IMR-90 (cell line): ENCODE data around the gene DNAJC5.

Source experiments
- BHLHE40 ChIP-seq: fragments of 150-350 bp; IDR thresholded peaks from 2 replicates; pipeline ENCODE4 v1.6.1; 2016; ENCODE audit warnings: mild to moderate bottlenecking, low read depth, low read length
- CEBPB ChIP-seq: IDR thresholded peaks from 2 replicates; pipeline ENCODE4 v1.6.1; 2012; ENCODE audit warnings: low read depth, low read length, improper control_type of control experiment
- FOS ChIP-seq: fragments of 150-350 bp; IDR thresholded peaks from 2 replicates; pipeline ENCODE4 v1.6.1; 2016; ENCODE audit warnings: low read depth, low read length
- MAFK ChIP-seq: IDR thresholded peaks from 2 replicates; pipeline ENCODE4 v1.6.1; 2012; ENCODE audit warnings: low read depth, low read length, improper control_type of control experiment
- MAZ ChIP-seq: IDR thresholded peaks from 2 replicates; pipeline ENCODE4 v1.6.1; 2012; ENCODE audit warnings: low read depth, mild to moderate bottlenecking, low read length, improper control_type of control experiment, moderate library complexity, borderline replicate concordance
- MXI1 ChIP-seq: IDR thresholded peaks from 2 replicates; pipeline ENCODE4 v1.6.1; 2012; ENCODE audit warnings: low read depth, mild to moderate bottlenecking, low read length, moderate library complexity, borderline replicate concordance
- POLR2A ChIP-seq: IDR thresholded peaks from 2 replicates; pipeline ENCODE4 v1.6.1; 2012; ENCODE audit warnings: mild to moderate bottlenecking, low read depth, low read length
- RAD21 ChIP-seq: IDR thresholded peaks from 2 replicates; pipeline ENCODE4 v1.6.1; 2012; ENCODE audit warnings: low read length, improper control_type of control experiment
- RCOR1 ChIP-seq: IDR thresholded peaks from 2 replicates; pipeline ENCODE4 v1.6.1; 2012; ENCODE audit warnings: mild to moderate bottlenecking, low read length, improper control_type of control experiment; ENCODE audit not compliant: insufficient replicate concordance
- RFX5 ChIP-seq: IDR thresholded peaks from 2 replicates; pipeline ENCODE4 v1.8.0; 2012; ENCODE audit warnings: low read depth, mild to moderate bottlenecking, low read length, moderate library complexity
- TF ChIP-seq, protein P1 (sequence below): conservative IDR thresholded peaks from 2 replicates; pipeline ENCODE4 v1.5.1; 2012; ENCODE audit warnings: mild to moderate bottlenecking, low read depth, low read length, improper control_type of control experiment
- TF ChIP-seq, protein P2 (sequence below): fragments of 150-350 bp; IDR thresholded peaks from 2 replicates; pipeline ENCODE4 v1.6.1; 2016; ENCODE audit warnings: low read depth, mild to moderate bottlenecking, low read length, moderate library complexity, borderline replicate concordance
- TF ChIP-seq, protein P3 (sequence below): fragments of 150-350 bp; IDR thresholded peaks from 2 replicates; pipeline ENCODE4 v1.6.1; 2017; ENCODE audit warnings: mild to moderate bottlenecking, antibody characterized with exemption, low read length, low read depth

DNA sequence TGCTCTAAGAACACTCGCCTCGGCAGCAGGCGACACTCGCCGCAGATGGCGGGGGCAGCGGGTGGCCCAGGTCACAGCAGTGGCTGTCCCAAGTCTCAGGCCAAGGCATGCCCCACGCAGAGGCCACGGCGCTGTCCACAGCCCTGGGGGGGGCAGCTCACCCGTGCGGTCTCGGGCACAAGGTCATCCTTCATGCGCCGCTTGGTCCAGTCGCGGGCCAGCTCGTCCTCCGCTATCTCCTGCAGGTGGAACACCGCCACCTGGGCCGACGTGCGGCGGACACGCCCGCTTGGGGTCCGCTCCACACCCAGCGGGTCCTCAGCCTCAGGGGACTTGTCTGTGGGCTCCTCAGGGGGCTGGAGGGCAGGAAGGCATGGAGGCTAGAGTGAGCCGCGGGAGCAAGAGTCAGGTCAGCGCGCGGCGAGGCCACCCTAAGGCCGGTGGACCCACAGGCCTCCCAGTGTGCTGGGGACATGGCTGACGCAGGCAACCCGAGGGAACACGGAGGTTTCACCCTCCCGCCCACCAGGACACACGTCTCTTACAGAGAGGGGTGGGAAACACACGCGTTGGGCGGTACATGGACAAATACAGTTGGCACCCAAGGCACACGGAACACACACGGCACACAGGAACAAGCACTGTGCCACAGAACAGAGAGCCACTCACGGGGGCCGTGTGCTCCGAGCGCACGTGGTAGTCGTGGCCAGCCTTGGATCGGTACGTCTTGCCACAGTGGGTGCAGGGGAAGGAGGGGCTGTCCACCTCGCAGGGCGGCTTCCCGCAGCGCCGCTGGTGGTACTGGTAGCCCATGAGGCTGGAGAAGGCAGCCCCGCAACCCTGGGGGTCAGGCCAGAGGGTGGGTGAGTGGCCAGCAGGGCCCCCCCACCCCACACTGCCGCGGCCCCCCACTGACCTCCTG lies 67.8 kb downstream of the DNAJC5 start:
- TF ChIP-seq, protein P1, sequence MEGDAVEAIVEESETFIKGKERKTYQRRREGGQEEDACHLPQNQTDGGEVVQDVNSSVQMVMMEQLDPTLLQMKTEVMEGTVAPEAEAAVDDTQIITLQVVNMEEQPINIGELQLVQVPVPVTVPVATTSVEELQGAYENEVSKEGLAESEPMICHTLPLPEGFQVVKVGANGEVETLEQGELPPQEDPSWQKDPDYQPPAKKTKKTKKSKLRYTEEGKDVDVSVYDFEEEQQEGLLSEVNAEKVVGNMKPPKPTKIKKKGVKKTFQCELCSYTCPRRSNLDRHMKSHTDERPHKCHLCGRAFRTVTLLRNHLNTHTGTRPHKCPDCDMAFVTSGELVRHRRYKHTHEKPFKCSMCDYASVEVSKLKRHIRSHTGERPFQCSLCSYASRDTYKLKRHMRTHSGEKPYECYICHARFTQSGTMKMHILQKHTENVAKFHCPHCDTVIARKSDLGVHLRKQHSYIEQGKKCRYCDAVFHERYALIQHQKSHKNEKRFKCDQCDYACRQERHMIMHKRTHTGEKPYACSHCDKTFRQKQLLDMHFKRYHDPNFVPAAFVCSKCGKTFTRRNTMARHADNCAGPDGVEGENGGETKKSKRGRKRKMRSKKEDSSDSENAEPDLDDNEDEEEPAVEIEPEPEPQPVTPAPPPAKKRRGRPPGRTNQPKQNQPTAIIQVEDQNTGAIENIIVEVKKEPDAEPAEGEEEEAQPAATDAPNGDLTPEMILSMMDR, result no peak
- no peak for TF ChIP-seq BHLHE40
- no peak for TF ChIP-seq MXI1
- TF ChIP-seq, protein P2, sequence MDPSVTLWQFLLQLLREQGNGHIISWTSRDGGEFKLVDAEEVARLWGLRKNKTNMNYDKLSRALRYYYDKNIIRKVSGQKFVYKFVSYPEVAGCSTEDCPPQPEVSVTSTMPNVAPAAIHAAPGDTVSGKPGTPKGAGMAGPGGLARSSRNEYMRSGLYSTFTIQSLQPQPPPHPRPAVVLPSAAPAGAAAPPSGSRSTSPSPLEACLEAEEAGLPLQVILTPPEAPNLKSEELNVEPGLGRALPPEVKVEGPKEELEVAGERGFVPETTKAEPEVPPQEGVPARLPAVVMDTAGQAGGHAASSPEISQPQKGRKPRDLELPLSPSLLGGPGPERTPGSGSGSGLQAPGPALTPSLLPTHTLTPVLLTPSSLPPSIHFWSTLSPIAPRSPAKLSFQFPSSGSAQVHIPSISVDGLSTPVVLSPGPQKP, result no peak
- no peak for TF ChIP-seq RCOR1
- no peak for TF ChIP-seq FOS
- no peak for TF ChIP-seq RAD21
- TF ChIP-seq POLR2A, result no peak
- TF ChIP-seq MAFK, result no peak
- TF ChIP-seq, protein P3, sequence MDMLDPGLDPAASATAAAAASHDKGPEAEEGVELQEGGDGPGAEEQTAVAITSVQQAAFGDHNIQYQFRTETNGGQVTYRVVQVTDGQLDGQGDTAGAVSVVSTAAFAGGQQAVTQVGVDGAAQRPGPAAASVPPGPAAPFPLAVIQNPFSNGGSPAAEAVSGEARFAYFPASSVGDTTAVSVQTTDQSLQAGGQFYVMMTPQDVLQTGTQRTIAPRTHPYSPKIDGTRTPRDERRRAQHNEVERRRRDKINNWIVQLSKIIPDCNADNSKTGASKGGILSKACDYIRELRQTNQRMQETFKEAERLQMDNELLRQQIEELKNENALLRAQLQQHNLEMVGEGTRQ, result no peak
- no peak for TF ChIP-seq CEBPB
- TF ChIP-seq MAZ, result no peak
- TF ChIP-seq RFX5, result no peak
